ENCODE results near the gene WDR7. TPM values are rescaled to one million over a fixed set of nuclear protein-coding genes. Genes with fewer than 3 reads are reported as not detected.

The WDR7 gene
- total RNA-seq, 1 experiment from 2014 or later: 7.8 TPM

DNA sequence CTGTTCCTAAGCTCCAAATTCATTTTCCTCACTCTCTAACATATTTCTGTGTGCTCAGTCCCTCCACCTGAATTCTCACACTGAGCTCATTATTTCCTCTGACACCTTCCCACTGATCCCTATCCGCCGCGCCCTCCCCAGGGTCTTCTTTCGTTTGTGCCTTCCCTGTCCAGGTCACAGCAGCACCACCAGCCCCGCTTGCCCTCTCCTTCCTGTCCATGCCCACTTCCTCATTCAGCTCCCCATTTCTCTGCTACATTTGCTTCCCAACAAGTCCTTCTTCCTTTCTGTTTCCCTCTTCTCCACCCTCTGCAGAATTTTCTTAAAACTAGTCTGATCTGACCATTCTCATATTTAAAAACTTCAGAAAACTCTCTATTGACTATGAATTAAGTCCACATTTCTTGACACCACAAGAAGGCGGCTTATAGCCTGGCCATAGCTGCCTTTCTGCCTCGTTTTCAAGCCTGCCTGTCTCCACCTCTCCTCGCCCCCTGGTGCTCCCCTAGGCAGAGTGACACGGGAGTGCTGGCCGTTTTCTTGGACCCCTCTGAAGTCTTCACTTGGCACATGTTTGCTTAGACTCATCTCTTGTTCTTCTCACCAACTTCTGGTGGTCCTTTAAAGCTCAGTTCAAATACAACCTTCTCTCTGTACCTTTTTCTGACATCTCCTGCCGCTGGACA lies 357.0 kb downstream of the WDR7 start:
- no peak overlapping the region for H3K4me3 ChIP-seq (ENCODE audit: low read depth, low read length)
- TF ChIP-seq, protein P1, sequence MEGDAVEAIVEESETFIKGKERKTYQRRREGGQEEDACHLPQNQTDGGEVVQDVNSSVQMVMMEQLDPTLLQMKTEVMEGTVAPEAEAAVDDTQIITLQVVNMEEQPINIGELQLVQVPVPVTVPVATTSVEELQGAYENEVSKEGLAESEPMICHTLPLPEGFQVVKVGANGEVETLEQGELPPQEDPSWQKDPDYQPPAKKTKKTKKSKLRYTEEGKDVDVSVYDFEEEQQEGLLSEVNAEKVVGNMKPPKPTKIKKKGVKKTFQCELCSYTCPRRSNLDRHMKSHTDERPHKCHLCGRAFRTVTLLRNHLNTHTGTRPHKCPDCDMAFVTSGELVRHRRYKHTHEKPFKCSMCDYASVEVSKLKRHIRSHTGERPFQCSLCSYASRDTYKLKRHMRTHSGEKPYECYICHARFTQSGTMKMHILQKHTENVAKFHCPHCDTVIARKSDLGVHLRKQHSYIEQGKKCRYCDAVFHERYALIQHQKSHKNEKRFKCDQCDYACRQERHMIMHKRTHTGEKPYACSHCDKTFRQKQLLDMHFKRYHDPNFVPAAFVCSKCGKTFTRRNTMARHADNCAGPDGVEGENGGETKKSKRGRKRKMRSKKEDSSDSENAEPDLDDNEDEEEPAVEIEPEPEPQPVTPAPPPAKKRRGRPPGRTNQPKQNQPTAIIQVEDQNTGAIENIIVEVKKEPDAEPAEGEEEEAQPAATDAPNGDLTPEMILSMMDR (IDR thresholded peaks at IDR 0.05; ENCODE audit: insufficient read depth in 1 of 2, low read depth in 1 of 2, low read length in 1 of 2, severe bottlenecking in 1 of 2, unreplicated experiment in 1 of 2): no peak
- intact Hi-C loops (cut with micrococcal nuclease; ENCODE audit: unreplicated experiment): no loop called here
- DNase-seq: no peak
- no peaks in the 10 kb centered on the region for H3K36me3 Mint-ChIP-seq (ENCODE audit: insufficient read depth, unreplicated experiment)
- H3K36me3 ChIP-seq (ENCODE audit: control insufficient read depth, insufficient read depth, low read length): no peaks in the 10 kb centered on the region
- BruUV-seq (replicated peaks): no TSS peak
- POLR2A ChIA-PET: interaction anchor here (0.6 kb wide), 1 partner anchor 10 kb away, joined by 4 read pairs; no protein-coding TSS in a partner anchor
- no peak overlapping the region for H3K4me3 Mint-ChIP-seq (ENCODE audit: unreplicated experiment)
- H3K9me3 ChIP-seq: no peaks in the 10 kb centered on the region
- H3K4me1 Mint-ChIP-seq (ENCODE audit: low read depth, unreplicated experiment): peaks cover 9% of the 10 kb centered on the region
- no peaks in the 10 kb centered on the region for H3K27me3 ChIP-seq (replicated peaks; ENCODE audit: control insufficient read depth, insufficient read depth, low read length)
- CTCF ChIA-PET: no interaction called here
- no peaks in the 10 kb centered on the region for H3K4me1 ChIP-seq
- no peaks in the 10 kb centered on the region for H3K9me3 Mint-ChIP-seq (ENCODE audit: unreplicated experiment)
- no peaks in the 10 kb centered on the region for H3K27me3 Mint-ChIP-seq (ENCODE audit: insufficient read depth, unreplicated experiment)
- no peak overlapping the region for H3K27ac Mint-ChIP-seq (ENCODE audit: unreplicated experiment)

DNA sequence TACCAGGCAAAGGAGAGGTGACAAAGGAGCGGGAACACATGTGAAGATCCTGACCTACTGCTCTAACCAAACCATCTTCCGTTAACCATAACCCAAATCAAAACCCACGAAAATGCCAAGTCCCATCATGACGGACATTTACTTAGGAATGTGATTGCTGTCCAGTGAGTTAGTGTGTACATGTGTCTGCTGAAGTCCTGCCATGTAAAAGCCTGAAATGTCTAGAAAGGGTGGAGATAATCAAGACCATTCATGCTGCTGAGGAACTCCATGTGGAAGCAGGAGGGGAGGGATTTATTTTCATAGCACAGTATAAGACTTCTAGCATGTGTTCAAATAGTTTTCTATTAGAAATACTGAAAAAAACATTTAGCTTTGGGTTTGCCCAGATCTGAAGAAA lies 358.7 kb downstream of the WDR7 start:
- no peaks in the 10 kb centered on the region for H3K27me3 ChIP-seq (replicated peaks; ENCODE audit: control insufficient read depth, insufficient read depth, low read length)
- H3K9me3 Mint-ChIP-seq (ENCODE audit: unreplicated experiment): no peaks in the 10 kb centered on the region
- no peak for DNase-seq
- H3K27ac Mint-ChIP-seq (ENCODE audit: unreplicated experiment): no peak overlapping the region
- H3K4me1 Mint-ChIP-seq (ENCODE audit: low read depth, unreplicated experiment): peaks cover 9% of the 10 kb centered on the region
- H3K27me3 Mint-ChIP-seq (ENCODE audit: insufficient read depth, unreplicated experiment): no peaks in the 10 kb centered on the region
- no peaks in the 10 kb centered on the region for H3K36me3 Mint-ChIP-seq (ENCODE audit: insufficient read depth, unreplicated experiment)
- no peaks in the 10 kb centered on the region for H3K36me3 ChIP-seq (ENCODE audit: control insufficient read depth, insufficient read depth, low read length)
- TF ChIP-seq, protein P1 (IDR thresholded peaks at IDR 0.05; ENCODE audit: insufficient read depth in 1 of 2, low read depth in 1 of 2, low read length in 1 of 2, severe bottlenecking in 1 of 2, unreplicated experiment in 1 of 2): no peak
- POLR2A ChIA-PET: no interaction called here
- intact Hi-C loops (cut with micrococcal nuclease; ENCODE audit: unreplicated experiment): no loop called here
- H3K4me3 Mint-ChIP-seq (ENCODE audit: unreplicated experiment): no peak overlapping the region
- H3K9me3 ChIP-seq: no peaks in the 10 kb centered on the region
- CTCF ChIA-PET: no interaction called here
- BruUV-seq (replicated peaks): no TSS peak
- H3K4me1 ChIP-seq: no peaks in the 10 kb centered on the region
- H3K4me3 ChIP-seq (ENCODE audit: low read depth, low read length): no peak overlapping the region

DNA sequence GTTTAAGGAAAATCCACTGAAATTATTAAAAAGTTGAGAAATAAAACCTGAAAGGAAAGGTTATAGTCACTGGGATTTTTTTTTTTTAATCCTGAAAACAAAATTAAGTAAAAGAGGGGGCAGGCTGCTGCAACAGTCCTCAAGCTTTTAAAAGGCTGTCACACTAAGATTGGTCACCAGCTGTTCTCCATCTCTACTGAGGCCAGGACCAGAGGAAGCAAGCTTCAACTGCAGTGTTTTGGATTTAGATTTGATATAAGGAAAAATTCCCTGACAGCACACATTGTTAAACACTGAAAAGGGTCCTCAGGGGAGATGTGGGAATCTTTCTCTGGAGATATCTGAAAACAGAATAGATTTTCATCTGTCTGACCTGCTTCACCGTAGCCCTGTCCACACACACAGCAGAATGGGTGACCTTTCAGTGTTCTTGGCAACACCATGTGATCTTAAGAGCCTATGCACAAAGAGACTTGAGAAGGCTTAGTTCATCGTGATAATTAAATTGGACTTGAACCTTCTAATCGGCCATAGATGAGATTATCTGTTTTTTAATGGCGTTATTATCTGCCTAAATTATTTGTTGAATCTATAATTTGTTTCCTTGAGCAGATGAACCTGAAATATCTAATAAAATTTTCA lies 363.7 kb downstream of the WDR7 start:
- Mint-ChIP-seq H3K36me3 (ENCODE audit: insufficient read depth, unreplicated experiment) (no peaks in the 10 kb centered on the region), H3K4me1 (ENCODE audit: low read depth, unreplicated experiment) (no peaks in the 10 kb centered on the region), H3K9me3 (ENCODE audit: unreplicated experiment) (no peaks in the 10 kb centered on the region), H3K4me3 (ENCODE audit: unreplicated experiment) (no peak overlapping the region), H3K27ac (ENCODE audit: unreplicated experiment) (no peak overlapping the region), H3K27me3 (ENCODE audit: insufficient read depth, unreplicated experiment) (no peaks in the 10 kb centered on the region)
- Histone ChIP-seq H3K27me3 (replicated peaks; ENCODE audit: control insufficient read depth, insufficient read depth, low read length) (no peaks in the 10 kb centered on the region), H3K4me3 (ENCODE audit: low read depth, low read length) (no peak overlapping the region), H3K36me3 (ENCODE audit: control insufficient read depth, insufficient read depth, low read length) (no peaks in the 10 kb centered on the region), H3K4me1 (no peaks in the 10 kb centered on the region), H3K9me3 (no peaks in the 10 kb centered on the region)
- ChIA-PET CTCF (no interaction called here), POLR2A (no interaction called here)
- no peak for DNase-seq
- intact Hi-C loops (cut with micrococcal nuclease; ENCODE audit: unreplicated experiment): no loop called here
- TF ChIP-seq, protein P1 (IDR thresholded peaks at IDR 0.05; ENCODE audit: insufficient read depth in 1 of 2, low read depth in 1 of 2, low read length in 1 of 2, severe bottlenecking in 1 of 2, unreplicated experiment in 1 of 2): no peak
- no TSS peak for BruUV-seq (replicated peaks)
